GM19463 (cell line): ENCODE data around the gene VAV2.
"Not testable (repeated sequence)": the region's sequence is repeated elsewhere in the genome, so short reads cannot be mapped to it uniquely, and the experiment has no call there.

Experiments
- ATAC-seq: cut with Tn5 transposase; IDR thresholded peaks from one replicate; pipeline ENCODE4 v1.9.1; 2021; ENCODE audit warnings: mild to moderate bottlenecking, moderate library complexity; ENCODE audit not compliant: unreplicated experiment

VAV2 gene

GRCh38 chr9:133969681-133970580, 22.2 kb downstream of the VAV2 start:
- ATAC-seq, result no peak

- ATAC-seq, result no peak
These were observed 23.0 kb downstream of the VAV2 start for GRCh38 chr9:133968966-133969617.

GRCh38 chr9:133968428-133968827, 23.7 kb downstream of the VAV2 start:
- ATAC-seq, result no peak

- ATAC-seq, result no peak
These were observed 24.9 kb downstream of the VAV2 start for GRCh38 chr9:133967024-133967741.

- ATAC-seq, result no peak
These were observed 27.7 kb downstream of the VAV2 start for GRCh38 chr9:133964463-133964862.

GRCh38 chr9:133963166-133963565, 29.0 kb downstream of the VAV2 start:
- ATAC-seq, result no peak

- no peak for ATAC-seq
These were observed 29.8 kb downstream of the VAV2 start for GRCh38 chr9:133962341-133962740.

GRCh38 chr9:133961226-133962165, 30.6 kb downstream of the VAV2 start:
- no peak for ATAC-seq

GRCh38 chr9:133960568-133961129, 31.5 kb downstream of the VAV2 start:
- no peak for ATAC-seq

GRCh38 chr9:133959966-133960567, 32.1 kb downstream of the VAV2 start:
- no peak for ATAC-seq

- ATAC-seq, result no peak
These were observed 33.0 kb downstream of the VAV2 start for GRCh38 chr9:133959171-133959570.

GRCh38 chr9:133958756-133959155, 33.4 kb downstream of the VAV2 start:
- no peak for ATAC-seq

- not testable (repeated sequence) for ATAC-seq
These were observed 34.4 kb downstream of the VAV2 start for GRCh38 chr9:133957772-133958171.

GRCh38 chr9:133957328-133957727, 34.8 kb downstream of the VAV2 start:
- ATAC-seq, result no peak

GRCh38 chr9:133956520-133957076, 35.5 kb downstream of the VAV2 start:
- no peak for ATAC-seq

GRCh38 chr9:133955821-133956411, 36.2 kb downstream of the VAV2 start:
- ATAC-seq, result no peak

- ATAC-seq, result no peak
These were observed 37.1 kb downstream of the VAV2 start for GRCh38 chr9:133954862-133955529.

GRCh38 chr9:133953976-133954709, 38.0 kb downstream of the VAV2 start:
- no peak for ATAC-seq
